SIG-M5 treated with dmso at 0.1 percent for 504 hours (cell line): ENCODE data around the gene THRB.
"Not testable (repeated sequence)": the region's sequence is repeated elsewhere in the genome, so short reads cannot be mapped to it uniquely, and the experiment has no call there.

ENCODE experiments used
- DNase-seq: peaks from one replicate; lab custom pipeline; 2025; ENCODE audit not compliant: unreplicated experiment; lab: John Stamatoyannopoulos, UW

THRB gene

GRCh38 chr3:24128199-24129005, 366.2 kb downstream of the THRB start:
- no peak for DNase-seq

GRCh38 chr3:24123596-24123995, 371.1 kb downstream of the THRB start:
- no peak for DNase-seq

GRCh38 chr3:24120434-24120833, 374.2 kb downstream of the THRB start:
- no peak for DNase-seq

- DNase-seq: no peak
These were observed 375.3 kb downstream of the THRB start for GRCh38 chr3:24119321-24119751.

GRCh38 chr3:24117508-24117907, 377.1 kb downstream of the THRB start:
- DNase-seq: no peak

- no peak for DNase-seq
These were observed 382.9 kb downstream of the THRB start for GRCh38 chr3:24111711-24112110.

- no peak for DNase-seq
These were observed 384.6 kb downstream of the THRB start for GRCh38 chr3:24110051-24110450.

- no peak for DNase-seq
These were observed 392.9 kb downstream of the THRB start for GRCh38 chr3:24101676-24102168.

- no peak for DNase-seq
These were observed 393.8 kb downstream of the THRB start for GRCh38 chr3:24100696-24101402.

- DNase-seq: no peak
These were observed 397.9 kb downstream of the THRB start for GRCh38 chr3:24096695-24097290.

- DNase-seq: no peak
These were observed 398.4 kb downstream of the THRB start for GRCh38 chr3:24096271-24096670.

- not testable (repeated sequence) for DNase-seq
These were observed 399.8 kb downstream of the THRB start for GRCh38 chr3:24094818-24095217.

- peak; percentile 39 for DNase-seq
These were observed 405.9 kb downstream of the THRB start for GRCh38 chr3:24088782-24089181.

GRCh38 chr3:24087469-24087868, 407.2 kb downstream of the THRB start:
- no peak for DNase-seq

GRCh38 chr3:24086617-24087404, 407.8 kb downstream of the THRB start:
- no peak for DNase-seq

GRCh38 chr3:24086206-24086605, 408.4 kb downstream of the THRB start:
- no peak for DNase-seq

GRCh38 chr3:24072193-24072592, 422.5 kb downstream of the THRB start:
- no peak for DNase-seq

- no peak for DNase-seq
These were observed 425.6 kb downstream of the THRB start for GRCh38 chr3:24069045-24069444.

GRCh38 chr3:24067483-24067882, 427.2 kb downstream of the THRB start:
- no peak for DNase-seq
